Measurements from ENCODE around the gene SPATA2.

SPATA2 gene

DNA sequence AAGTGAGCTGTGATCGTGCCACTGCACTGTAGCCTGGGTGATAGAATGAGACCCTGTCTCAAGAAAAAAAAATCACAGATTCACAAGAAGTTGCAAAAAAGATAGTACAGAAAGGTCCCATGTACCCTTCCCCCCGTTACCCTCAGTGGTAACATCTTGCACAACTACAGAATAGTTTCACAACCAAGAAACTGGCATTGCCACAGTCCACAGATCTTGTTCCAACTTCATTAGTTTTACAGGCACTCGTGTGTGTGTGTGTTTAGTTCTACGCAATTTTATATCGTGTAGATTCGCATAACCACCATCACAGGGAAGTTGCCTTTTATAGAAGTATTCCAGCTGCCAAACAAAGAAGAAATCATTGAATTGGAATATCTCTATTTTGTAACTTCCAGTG, 19.1 kb downstream of the SPATA2 start:
- TF ChIP-seq, protein P1, sequence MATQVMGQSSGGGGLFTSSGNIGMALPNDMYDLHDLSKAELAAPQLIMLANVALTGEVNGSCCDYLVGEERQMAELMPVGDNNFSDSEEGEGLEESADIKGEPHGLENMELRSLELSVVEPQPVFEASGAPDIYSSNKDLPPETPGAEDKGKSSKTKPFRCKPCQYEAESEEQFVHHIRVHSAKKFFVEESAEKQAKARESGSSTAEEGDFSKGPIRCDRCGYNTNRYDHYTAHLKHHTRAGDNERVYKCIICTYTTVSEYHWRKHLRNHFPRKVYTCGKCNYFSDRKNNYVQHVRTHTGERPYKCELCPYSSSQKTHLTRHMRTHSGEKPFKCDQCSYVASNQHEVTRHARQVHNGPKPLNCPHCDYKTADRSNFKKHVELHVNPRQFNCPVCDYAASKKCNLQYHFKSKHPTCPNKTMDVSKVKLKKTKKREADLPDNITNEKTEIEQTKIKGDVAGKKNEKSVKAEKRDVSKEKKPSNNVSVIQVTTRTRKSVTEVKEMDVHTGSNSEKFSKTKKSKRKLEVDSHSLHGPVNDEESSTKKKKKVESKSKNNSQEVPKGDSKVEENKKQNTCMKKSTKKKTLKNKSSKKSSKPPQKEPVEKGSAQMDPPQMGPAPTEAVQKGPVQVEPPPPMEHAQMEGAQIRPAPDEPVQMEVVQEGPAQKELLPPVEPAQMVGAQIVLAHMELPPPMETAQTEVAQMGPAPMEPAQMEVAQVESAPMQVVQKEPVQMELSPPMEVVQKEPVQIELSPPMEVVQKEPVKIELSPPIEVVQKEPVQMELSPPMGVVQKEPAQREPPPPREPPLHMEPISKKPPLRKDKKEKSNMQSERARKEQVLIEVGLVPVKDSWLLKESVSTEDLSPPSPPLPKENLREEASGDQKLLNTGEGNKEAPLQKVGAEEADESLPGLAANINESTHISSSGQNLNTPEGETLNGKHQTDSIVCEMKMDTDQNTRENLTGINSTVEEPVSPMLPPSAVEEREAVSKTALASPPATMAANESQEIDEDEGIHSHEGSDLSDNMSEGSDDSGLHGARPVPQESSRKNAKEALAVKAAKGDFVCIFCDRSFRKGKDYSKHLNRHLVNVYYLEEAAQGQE (IDR thresholded peaks at IDR 0.05; ENCODE audit: insufficient read depth in 1 of 2, low read depth in 2 of 2, low read length in 2 of 2), result no peak
- TF ChIP-seq SIN3A (IDR thresholded peaks at IDR 0.05; ENCODE audit: borderline replicate concordance, insufficient read depth, low read length) (no peak), TAF1 (IDR thresholded peaks at IDR 0.05; ENCODE audit: borderline replicate concordance, insufficient read depth, low read length) (no peak), POLR2AphosphoS5 (IDR thresholded peaks at IDR 0.05; ENCODE audit: low read depth, low read length) (no peak), FOXP2 (optimal IDR thresholded peaks at IDR 0.05; ENCODE audit: borderline replicate concordance, extremely low read depth, extremely low read length, insufficient read depth) (no peak)

DNA sequence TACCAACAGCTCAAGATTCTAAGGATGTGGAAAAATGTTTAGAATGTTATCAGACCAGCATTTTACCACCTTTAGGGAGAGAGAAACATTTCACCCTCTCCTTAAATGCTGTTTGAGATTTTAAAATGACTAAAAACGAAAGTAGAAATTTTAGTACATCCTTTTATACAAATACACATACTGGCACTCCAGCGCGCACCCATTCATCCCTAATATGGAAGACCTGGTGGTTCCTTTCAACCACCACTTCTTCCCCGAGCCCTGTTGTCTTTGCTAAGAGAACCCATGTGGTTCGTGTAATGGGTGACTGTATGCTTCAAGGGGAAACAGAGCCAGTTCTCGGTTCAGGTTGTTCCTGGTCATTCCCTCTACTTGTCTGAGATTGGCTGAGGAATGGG, 21.3 kb downstream of the SPATA2 start:
- TF ChIP-seq, protein P1 (IDR thresholded peaks at IDR 0.05; ENCODE audit: insufficient read depth in 1 of 2, low read depth in 2 of 2, low read length in 2 of 2), result no peak

DNA sequence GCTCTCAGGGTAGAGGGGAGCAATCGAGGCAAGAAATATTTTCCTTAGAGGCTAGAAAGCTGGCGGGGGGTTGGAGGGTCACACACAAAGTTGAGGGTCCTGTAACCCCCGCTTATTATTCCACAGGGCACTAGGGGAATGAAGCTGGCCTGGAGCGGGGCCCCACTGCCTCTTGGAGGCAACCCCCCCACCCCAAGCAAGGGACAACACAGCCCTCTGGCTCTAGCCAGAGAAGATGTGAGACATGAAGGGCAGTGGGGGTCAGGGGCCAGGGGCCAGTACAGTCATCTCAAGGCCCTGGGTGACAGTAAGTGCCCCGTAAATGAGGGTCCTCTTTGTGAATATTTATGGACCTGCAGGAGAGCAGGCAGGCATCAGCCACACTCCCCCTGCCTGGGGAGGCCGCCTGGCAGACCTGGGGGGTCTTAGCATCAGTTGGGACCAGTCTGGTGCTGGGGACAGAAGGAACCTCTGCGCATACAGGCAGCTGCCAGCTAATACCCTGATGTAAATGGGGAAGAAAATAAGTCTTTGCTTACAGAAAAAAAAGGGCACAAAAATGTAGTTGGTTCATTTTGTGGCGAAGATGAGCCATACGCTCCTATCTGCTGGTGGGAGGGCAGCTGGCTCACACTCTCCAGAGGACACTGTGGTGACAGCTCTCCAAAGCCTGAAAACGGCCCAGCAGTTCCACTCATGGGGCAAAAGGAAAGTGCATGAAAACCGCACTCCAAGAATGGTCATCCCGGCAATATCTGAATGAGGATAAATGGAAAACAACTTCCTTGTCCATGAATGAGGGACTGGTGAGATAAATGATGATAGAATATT, 21.9 kb downstream of the SPATA2 start:
- TF ChIP-seq SIN3A (IDR thresholded peaks at IDR 0.05; ENCODE audit: borderline replicate concordance, insufficient read depth, low read length) (no peak), FOXP2 (optimal IDR thresholded peaks at IDR 0.05; ENCODE audit: borderline replicate concordance, extremely low read depth, extremely low read length, insufficient read depth) (no peak), POLR2AphosphoS5 (IDR thresholded peaks at IDR 0.05; ENCODE audit: low read depth, low read length) (no peak), TAF1 (IDR thresholded peaks at IDR 0.05; ENCODE audit: borderline replicate concordance, insufficient read depth, low read length) (no peak)
- TF ChIP-seq, protein P1 (IDR thresholded peaks at IDR 0.05; ENCODE audit: insufficient read depth in 1 of 2, low read depth in 2 of 2, low read length in 2 of 2), result no peak

DNA sequence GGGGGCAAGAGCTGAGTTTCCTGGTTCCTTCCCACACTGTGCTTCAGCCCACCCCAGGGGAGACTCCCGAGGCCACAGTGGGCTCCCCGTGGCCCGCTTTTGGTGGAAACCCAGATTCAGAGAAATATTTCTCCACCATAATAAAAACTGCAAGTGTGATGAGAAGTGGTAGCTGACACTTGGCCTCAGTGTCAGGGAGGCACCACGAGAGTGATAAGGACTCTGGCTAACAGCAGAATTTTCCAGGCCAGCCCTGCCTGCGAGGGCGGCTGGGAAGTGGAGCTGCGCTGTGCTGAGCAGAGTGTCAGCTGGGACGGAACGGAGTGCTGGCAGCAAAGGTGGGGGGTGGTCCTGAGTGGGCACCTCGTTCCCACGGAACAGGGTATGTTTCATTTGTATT, 22.5 kb downstream of the SPATA2 start:
- TF ChIP-seq SIN3A (IDR thresholded peaks at IDR 0.05; ENCODE audit: borderline replicate concordance, insufficient read depth, low read length) (no peak), TAF1 (IDR thresholded peaks at IDR 0.05; ENCODE audit: borderline replicate concordance, insufficient read depth, low read length) (no peak), FOXP2 (optimal IDR thresholded peaks at IDR 0.05; ENCODE audit: borderline replicate concordance, extremely low read depth, extremely low read length, insufficient read depth) (no peak), POLR2AphosphoS5 (IDR thresholded peaks at IDR 0.05; ENCODE audit: low read depth, low read length) (no peak)
- TF ChIP-seq, protein P1 (IDR thresholded peaks at IDR 0.05; ENCODE audit: insufficient read depth in 1 of 2, low read depth in 2 of 2, low read length in 2 of 2), result no peak

DNA sequence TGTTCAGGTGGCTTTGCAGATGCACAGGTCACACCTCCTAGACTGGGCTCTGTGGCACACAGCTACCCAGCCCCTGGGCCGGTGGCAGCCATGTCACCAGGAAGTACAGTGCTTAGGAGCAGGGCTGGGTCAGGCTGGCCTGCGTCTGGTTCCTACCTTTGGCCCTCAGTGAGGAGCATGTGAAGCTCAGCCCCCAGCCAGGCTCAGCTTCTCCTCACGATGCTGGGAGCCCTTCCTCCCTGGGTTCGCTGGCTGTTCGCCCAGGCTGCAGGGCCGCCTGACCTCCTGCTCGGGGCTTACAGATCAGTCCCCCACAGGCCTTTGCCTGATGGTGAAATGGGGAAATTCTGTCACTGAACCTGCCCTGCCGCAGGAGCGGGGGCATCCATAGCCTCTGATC, 23.1 kb downstream of the SPATA2 start:
- TF ChIP-seq POLR2AphosphoS5 (IDR thresholded peaks at IDR 0.05; ENCODE audit: low read depth, low read length) (no peak), TAF1 (IDR thresholded peaks at IDR 0.05; ENCODE audit: borderline replicate concordance, insufficient read depth, low read length) (no peak), FOXP2 (optimal IDR thresholded peaks at IDR 0.05; ENCODE audit: borderline replicate concordance, extremely low read depth, extremely low read length, insufficient read depth) (no peak), SIN3A (IDR thresholded peaks at IDR 0.05; ENCODE audit: borderline replicate concordance, insufficient read depth, low read length) (no peak)
- TF ChIP-seq, protein P1 (IDR thresholded peaks at IDR 0.05; ENCODE audit: insufficient read depth in 1 of 2, low read depth in 2 of 2, low read length in 2 of 2), result no peak
